Breast epithelium (tissue), 4 donors: ENCODE data around the gene AP1S3. TPM values are rescaled to one million over a fixed set of nuclear protein-coding genes. Genes with fewer than 3 reads are reported as not detected.
A peak's percentile ranks its signal among the peaks of the same experiment; 100 is the strongest.

ENCODE experiments used
- DNase-seq, 2 donors: peaks; one replicate each; pipeline ENCODE4 v3.0.0-alpha.2; 2019; ENCODE audit warnings: low spot score in 2 of 2
- H3K27ac ChIP-seq, 2 donors: fragments of 200-600 bp; sonication (generic) in 1 of 2; one replicate each; pipeline ENCODE4 v1.5.1; 2016 to 2019; ENCODE audit warnings: mild to moderate bottlenecking in 1 of 2
- H3K27me3 ChIP-seq, 2 donors: fragments of 200-600 bp; sonication (generic) in 1 of 2; one replicate each; pipeline versions ENCODE4 v1.5.1 to v1.6.0; 2017 to 2019; ENCODE audit warnings: control low read depth in 1 of 2, mild to moderate bottlenecking in 1 of 2
- H3K36me3 ChIP-seq: fragments of 200-600 bp; one replicate; pipeline ENCODE4 v1.5.1; 2019
- H3K4me1 ChIP-seq, 2 donors: fragments of 200-600 bp; sonication (generic); one replicate each; pipeline ENCODE4 v1.5.1; 2016 to 2019; ENCODE audit warnings: control low read depth in 1 of 2
- H3K4me3 ChIP-seq, 3 donors: fragments of 200-600 bp; sonication (generic); 1 replicate in 2 of 3; 2 replicates in 1 of 3; pipeline ENCODE4 v1.5.1; 2016 to 2019; ENCODE audit warnings: mild to moderate bottlenecking in 3 of 3, moderate library complexity in 2 of 3
- H3K9me3 ChIP-seq, 2 donors: fragments of 200-600 bp; sonication (generic) in 1 of 2; one replicate each; pipeline ENCODE4 v1.5.1; 2016 to 2019; ENCODE audit warnings: control low read depth in 1 of 2
- POLR2A ChIP-seq: fragments of 450-650 bp; IDR thresholded peaks from one replicate; pipeline ENCODE4 v1.6.1; 2016; ENCODE audit warnings: antibody characterized with exemption, mild to moderate bottlenecking, moderate library complexity
- POLR2AphosphoS5 ChIP-seq, 3 donors: sonication (generic); formaldehyde crosslinking; IDR thresholded peaks; one replicate each; pipeline ENCODE4 v1.6.1; 2017; ENCODE audit warnings: antibody characterized with exemption in 3 of 3
- intact Hi-C: fragments of 100-400 bp; cut with DNase I; formaldehyde crosslinking; loops from one replicate; pipeline ENCODE4 v1.15.1; 2023; ENCODE audit warnings: low total_unique reads
- total RNA-seq, 3 donors: library from RNA; depleted of rRNA; stranded (reverse); fragments of >200 nt; gene quantifications; one replicate each; pipeline ENCODE4 v1.1.0, GENCODE V29; 2016
- TF ChIP-seq, protein P1 (sequence below), 3 donors: fragments of 450-650 bp; IDR thresholded peaks; one replicate each; pipeline ENCODE4 v1.5.1; 2016 to 2017; ENCODE audit warnings: antibody characterized with exemption in 3 of 3, mild to moderate bottlenecking in 3 of 3, moderate library complexity in 3 of 3

The AP1S3 gene
- total RNA-seq, 3 donors from 2014 or later, result 2.1 to 9.5 (median 4.7) TPM

GRCh38 chr2:223801736-223802135 is 35.6 kb downstream of the AP1S3 start:
- DNase-seq, result no peak
- no peaks in the 10 kb centered on the region for H3K27me3 ChIP-seq
- no peaks in the 10 kb centered on the region for H3K9me3 ChIP-seq
- intact Hi-C loops, result no loop called here
- H3K27ac ChIP-seq, result no peak overlapping the region
- TF ChIP-seq POLR2AphosphoS5 (IDR thresholded peaks at IDR 0.05) (no peak), POLR2A (no peak)
- TF ChIP-seq, protein P1, sequence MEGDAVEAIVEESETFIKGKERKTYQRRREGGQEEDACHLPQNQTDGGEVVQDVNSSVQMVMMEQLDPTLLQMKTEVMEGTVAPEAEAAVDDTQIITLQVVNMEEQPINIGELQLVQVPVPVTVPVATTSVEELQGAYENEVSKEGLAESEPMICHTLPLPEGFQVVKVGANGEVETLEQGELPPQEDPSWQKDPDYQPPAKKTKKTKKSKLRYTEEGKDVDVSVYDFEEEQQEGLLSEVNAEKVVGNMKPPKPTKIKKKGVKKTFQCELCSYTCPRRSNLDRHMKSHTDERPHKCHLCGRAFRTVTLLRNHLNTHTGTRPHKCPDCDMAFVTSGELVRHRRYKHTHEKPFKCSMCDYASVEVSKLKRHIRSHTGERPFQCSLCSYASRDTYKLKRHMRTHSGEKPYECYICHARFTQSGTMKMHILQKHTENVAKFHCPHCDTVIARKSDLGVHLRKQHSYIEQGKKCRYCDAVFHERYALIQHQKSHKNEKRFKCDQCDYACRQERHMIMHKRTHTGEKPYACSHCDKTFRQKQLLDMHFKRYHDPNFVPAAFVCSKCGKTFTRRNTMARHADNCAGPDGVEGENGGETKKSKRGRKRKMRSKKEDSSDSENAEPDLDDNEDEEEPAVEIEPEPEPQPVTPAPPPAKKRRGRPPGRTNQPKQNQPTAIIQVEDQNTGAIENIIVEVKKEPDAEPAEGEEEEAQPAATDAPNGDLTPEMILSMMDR (IDR thresholded peaks at IDR 0.05), result no peak
- H3K4me1 ChIP-seq, result no peaks in the 10 kb centered on the region
- no peak overlapping the region for H3K4me3 ChIP-seq
- H3K36me3 ChIP-seq, result no peaks in the 10 kb centered on the region

DNA sequence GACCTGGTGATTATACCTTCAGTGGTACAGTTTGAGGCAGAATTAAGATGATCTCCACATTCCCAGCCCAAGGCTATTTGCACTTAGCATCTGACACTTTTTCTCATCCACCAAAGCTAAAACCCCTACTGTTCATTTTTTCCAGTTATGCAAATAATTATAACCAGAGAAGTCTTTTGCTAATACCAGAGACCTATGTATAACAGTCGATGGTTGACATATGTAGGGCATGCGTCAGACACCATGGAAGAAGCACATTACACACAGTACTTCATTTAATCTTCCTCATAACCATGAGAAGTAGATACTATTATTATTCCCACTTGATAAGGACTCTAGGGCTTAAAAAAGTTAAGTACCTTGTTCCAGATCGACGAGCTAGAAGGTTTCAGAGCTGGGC is 36.5 kb downstream of the AP1S3 start:
- TF ChIP-seq POLR2A, result no peak
- TF ChIP-seq, protein P1 (IDR thresholded peaks at IDR 0.05), result no peak
- Histone ChIP-seq H3K9me3 (no peaks in the 10 kb centered on the region), H3K4me3 (no peak overlapping the region), H3K27ac (no peak overlapping the region), H3K27me3 (no peaks in the 10 kb centered on the region), H3K4me1 (no peaks in the 10 kb centered on the region), H3K36me3 (no peaks in the 10 kb centered on the region)
- DNase-seq, result no peak
- intact Hi-C loops, result no loop called here

GRCh38 chr2:223797811-223798721 is 39.3 kb downstream of the AP1S3 start:
- TF ChIP-seq, protein P1 (IDR thresholded peaks at IDR 0.05), result peak; percentile 30 to 75 (median 68)
- TF ChIP-seq POLR2AphosphoS5 (IDR thresholded peaks at IDR 0.05), result no peak
- Histone ChIP-seq H3K4me3 (no peak overlapping the region), H3K27me3 (no peaks in the 10 kb centered on the region), H3K36me3 (no peaks in the 10 kb centered on the region), H3K27ac (no peak overlapping the region), H3K9me3 (no peaks in the 10 kb centered on the region), H3K4me1 (no peaks in the 10 kb centered on the region)
- no peak for DNase-seq
- intact Hi-C loops, result no loop called here

GRCh38 chr2:223797037-223797436 is 40.3 kb downstream of the AP1S3 start:
- Histone ChIP-seq H3K4me1 (no peaks in the 10 kb centered on the region), H3K36me3 (no peaks in the 10 kb centered on the region), H3K9me3 (peaks cover 0 to 3% of the 10 kb centered on the region in 2 donors), H3K4me3 (no peak overlapping the region), H3K27me3 (no peaks in the 10 kb centered on the region), H3K27ac (no peak overlapping the region)
- intact Hi-C loops, result no loop called here
- no peak for DNase-seq
- TF ChIP-seq POLR2AphosphoS5 (IDR thresholded peaks at IDR 0.05), result no peak
- TF ChIP-seq, protein P1 (IDR thresholded peaks at IDR 0.05), result no peak
- TF ChIP-seq POLR2A, result no peak

DNA sequence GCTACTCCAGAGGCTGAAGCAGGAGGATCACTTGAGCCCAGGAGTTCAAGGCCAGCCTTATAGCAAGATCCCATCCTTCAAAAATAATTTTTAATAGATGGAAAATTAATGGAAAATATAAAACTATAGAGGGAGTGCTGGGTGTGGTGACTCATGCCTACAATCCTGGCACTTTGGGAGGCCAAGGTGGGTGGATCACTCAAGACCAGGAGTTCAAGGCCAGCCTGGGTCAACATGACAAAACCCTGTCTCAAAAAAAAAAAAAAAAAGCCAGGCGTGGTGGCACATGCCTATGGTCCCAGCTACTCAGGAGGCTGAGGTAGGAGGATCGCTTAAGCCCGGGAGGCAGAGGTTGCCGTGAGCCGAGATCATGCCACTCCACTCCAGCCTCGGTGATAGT is 48.0 kb downstream of the AP1S3 start:
- intact Hi-C loops, result no loop called here
- H3K27me3 ChIP-seq, result no peaks in the 10 kb centered on the region

More for the DNA sequence above, 48.0 kb downstream of the AP1S3 start:
- Histone ChIP-seq H3K4me1 (no peaks in the 10 kb centered on the region), H3K9me3 (peaks cover 0 to 7% of the 10 kb centered on the region in 2 donors), H3K4me3 (no peak overlapping the region), H3K27ac (no peak overlapping the region), H3K36me3 (no peaks in the 10 kb centered on the region)
- DNase-seq, result no peak
- TF ChIP-seq, protein P1 (IDR thresholded peaks at IDR 0.05), result no peak
- TF ChIP-seq POLR2A (no peak), POLR2AphosphoS5 (IDR thresholded peaks at IDR 0.05) (no peak)
